Adrenal gland (tissue), 12 donors: Measurements from ENCODE around the gene VGLL4. TPM values are rescaled to one million over a fixed set of nuclear protein-coding genes. Genes with fewer than 3 reads are reported as not detected.

Experiments
- DNase-seq, 7 donors: peaks; one replicate each; pipeline ENCODE4 v3.0.0-alpha.2; 2019 to 2020
- H3K27ac ChIP-seq, 5 donors: fragments of 200-600 bp; sonication (generic) in 4 of 5; 1 replicate in 3 of 5; 2 replicates in 2 of 5; pipeline versions ENCODE4 v1.5.1 to v1.8.0; 2016 to 2020; ENCODE audit warnings: mild to moderate bottlenecking in 1 of 5
- H3K27me3 ChIP-seq: fragments of 200-600 bp; 2 replicates; pipeline ENCODE4 v1.8.0; 2021
- H3K36me3 ChIP-seq, 2 donors: fragments of 200-600 bp; replicated peaks in 1 of 2; 1 replicate in 1 of 2; 2 replicates in 1 of 2; pipeline versions ENCODE4 v1.5.1 to v1.8.0; 2018 to 2022
- H3K4me1 ChIP-seq, 2 donors: fragments of 200-600 bp; replicated peaks in 1 of 2; 1 replicate in 1 of 2; 2 replicates in 1 of 2; pipeline versions ENCODE4 v1.5.1 to v1.8.0; 2018 to 2021
- H3K4me3 ChIP-seq, 4 donors: fragments of 200-600 bp; sonication (generic) in 3 of 4; one replicate each; pipeline ENCODE4 v1.5.1; 2016 to 2018
- H3K9me3 ChIP-seq, 3 donors: fragments of 200-600 bp; sonication (generic) in 1 of 3; replicated peaks in 1 of 3; 1 replicate in 2 of 3; 2 replicates in 1 of 3; pipeline versions ENCODE4 v1.5.1 to v1.8.0; 2016 to 2021
- POLR2A ChIP-seq, 2 donors: fragments of 450-650 bp; IDR thresholded peaks; one replicate each; pipeline ENCODE4 v1.6.1; 2017; ENCODE audit warnings: antibody characterized with exemption in 2 of 2, mild to moderate bottlenecking in 2 of 2, moderate library complexity in 1 of 2
- WGBS, 4 donors: extraction: QIAGEN DNeasy Blood & Tissue Kit in 2 of 4; methylation state at CpG; one replicate each; pipeline versions ENCODE4 v1.1.5 to v1.1.7; 2013 to 2017; 5-methylcytosine and 5-hydroxymethylcytosine counted together
- intact Hi-C, 2 donors: fragments of 100-400 bp; cut with DNase I; formaldehyde crosslinking; loops; one replicate each; pipeline versions ENCODE4 v1.14.1 to v1.15.0; 2022 to 2023
- polyA plus RNA-seq, 3 donors: library from polyadenylated mRNA; stranded (reverse); fragments of 200-250 nt in 2 of 3; fragments of 350-450 nt in 1 of 3; fragmentation: Illumina TruSeq in 1 of 3; extraction: RNeasy Lipid Tissue Mini Kit (QIAGEN cat#74804) in 1 of 3; gene quantifications; one replicate each; pipeline ENCODE4 v1.2.3, GENCODE V29; 2013 to 2014
- total RNA-seq, 9 donors: library from RNA; depleted of rRNA in 4 of 9; stranded (reverse); fragments of >200 nt in 4 of 9; fragments of 120-200 nt in 1 of 9; fragmentation: NEBNext Ultra II Directional in 1 of 9; extraction: Animal tissue kit (Norgen Biotek cat#: 25700) in 1 of 9; gene quantifications; one replicate each; pipeline versions ENCODE4 v1.1.0 to v1.2.4, GENCODE V29; 2013 to 2023
- TF ChIP-seq, protein P1 (sequence below), 6 experiments: fragments of 450-650 bp in 4 of 6; fragments of 200-600 bp in 2 of 6; sonication (generic) in 1 of 6; IDR thresholded peaks; 1 replicate in 5 of 6; 2 replicates in 1 of 6; pipeline versions ENCODE4 v1.5.1 to v1.8.0; 2016 to 2021; ENCODE audit warnings: antibody characterized with exemption in 6 of 6, mild to moderate bottlenecking in 2 of 6, moderate library complexity in 1 of 6
- donor health status: healthy with polysubstance abuse.
- donor health status: Bipolar disorder and iron deficiency.
- donor health status: DM: yes; HTN: yes; CAD: no.
- donor health status: DM: no; HTN: no; CAD: no.
- donor health status: DM: no; HTN: no; CAD: no.
- donor health status: DM: yes; HTN: yes; CAD: no.

Gene VGLL4
- total and polyA plus RNA-seq, 12 donors: 38.3 to 153 (median 86.4) TPM

DNA sequence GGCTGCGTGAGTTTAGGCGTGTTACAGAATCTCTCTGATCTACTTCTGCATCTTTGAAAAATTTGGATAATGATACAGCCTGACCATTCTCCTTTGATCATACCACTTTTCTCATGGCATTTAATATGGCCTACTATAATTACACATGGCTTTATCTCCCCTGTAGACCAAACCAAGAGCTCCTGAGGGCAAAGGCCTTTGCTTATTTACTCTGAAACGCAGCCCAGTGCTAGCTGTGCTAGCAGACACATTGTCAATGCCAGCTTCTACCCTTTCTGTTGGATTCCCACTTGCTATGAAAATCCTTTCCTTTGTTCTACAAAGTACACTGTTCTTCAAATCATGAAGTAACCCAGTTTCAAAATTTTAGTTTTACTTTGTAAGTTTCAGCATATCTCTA is 16.5 kb upstream of the VGLL4 start:
- no peaks in the 10 kb centered on the region for H3K4me1 ChIP-seq
- H3K4me3 ChIP-seq: no peak overlapping the region
- TF ChIP-seq, protein P1, sequence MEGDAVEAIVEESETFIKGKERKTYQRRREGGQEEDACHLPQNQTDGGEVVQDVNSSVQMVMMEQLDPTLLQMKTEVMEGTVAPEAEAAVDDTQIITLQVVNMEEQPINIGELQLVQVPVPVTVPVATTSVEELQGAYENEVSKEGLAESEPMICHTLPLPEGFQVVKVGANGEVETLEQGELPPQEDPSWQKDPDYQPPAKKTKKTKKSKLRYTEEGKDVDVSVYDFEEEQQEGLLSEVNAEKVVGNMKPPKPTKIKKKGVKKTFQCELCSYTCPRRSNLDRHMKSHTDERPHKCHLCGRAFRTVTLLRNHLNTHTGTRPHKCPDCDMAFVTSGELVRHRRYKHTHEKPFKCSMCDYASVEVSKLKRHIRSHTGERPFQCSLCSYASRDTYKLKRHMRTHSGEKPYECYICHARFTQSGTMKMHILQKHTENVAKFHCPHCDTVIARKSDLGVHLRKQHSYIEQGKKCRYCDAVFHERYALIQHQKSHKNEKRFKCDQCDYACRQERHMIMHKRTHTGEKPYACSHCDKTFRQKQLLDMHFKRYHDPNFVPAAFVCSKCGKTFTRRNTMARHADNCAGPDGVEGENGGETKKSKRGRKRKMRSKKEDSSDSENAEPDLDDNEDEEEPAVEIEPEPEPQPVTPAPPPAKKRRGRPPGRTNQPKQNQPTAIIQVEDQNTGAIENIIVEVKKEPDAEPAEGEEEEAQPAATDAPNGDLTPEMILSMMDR (IDR thresholded peaks at IDR 0.05): no peak
- TF ChIP-seq POLR2A (IDR thresholded peaks at IDR 0.05): no peak
- intact Hi-C loops: no loop called here
- 56 to 81% (median 60%) methylated on average over 3 of the region's 3 CpGs for WGBS, 4 donors
- no peaks in the 10 kb centered on the region for H3K36me3 ChIP-seq
- H3K27me3 ChIP-seq: no peaks in the 10 kb centered on the region
- DNase-seq: no peak
- no peak overlapping the region for H3K27ac ChIP-seq
- no peaks in the 10 kb centered on the region for H3K9me3 ChIP-seq

DNA sequence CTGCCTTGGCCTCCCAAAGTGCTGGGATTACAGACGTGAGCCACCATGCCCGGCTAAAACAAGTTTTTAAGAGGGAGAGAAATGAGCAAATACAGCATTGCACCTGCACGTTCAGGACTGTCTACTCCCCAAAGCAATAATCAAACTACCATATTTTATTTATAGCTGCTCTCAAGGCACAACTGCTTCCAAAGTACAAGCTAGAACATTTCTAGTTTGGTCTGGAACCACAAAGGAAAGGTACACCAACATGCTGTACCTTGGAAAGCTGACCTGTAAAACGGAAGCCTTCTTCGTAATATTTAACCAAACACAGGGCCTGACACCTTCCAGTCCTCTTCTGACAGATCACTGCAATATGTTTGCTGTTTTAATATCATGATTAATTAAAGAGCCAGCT is 14.5 kb upstream of the VGLL4 start:
- no peak for TF ChIP-seq POLR2A (IDR thresholded peaks at IDR 0.05)
- TF ChIP-seq, protein P1 (IDR thresholded peaks at IDR 0.05): no peak
- intact Hi-C loops: loop anchor here (5.0 to 10.0 kb wide), 4 partner anchors 57 to 281 kb away; no protein-coding TSS in a partner anchor
- Histone ChIP-seq H3K27ac (no peak overlapping the region), H3K4me1 (no peaks in the 10 kb centered on the region), H3K27me3 (no peaks in the 10 kb centered on the region), H3K4me3 (no peak overlapping the region), H3K9me3 (no peaks in the 10 kb centered on the region), H3K36me3 (no peaks in the 10 kb centered on the region)
- no peak for DNase-seq
- WGBS, 4 donors: 69 to 74% (median 70%) methylated on average over 5 of the region's 5 CpGs

DNA sequence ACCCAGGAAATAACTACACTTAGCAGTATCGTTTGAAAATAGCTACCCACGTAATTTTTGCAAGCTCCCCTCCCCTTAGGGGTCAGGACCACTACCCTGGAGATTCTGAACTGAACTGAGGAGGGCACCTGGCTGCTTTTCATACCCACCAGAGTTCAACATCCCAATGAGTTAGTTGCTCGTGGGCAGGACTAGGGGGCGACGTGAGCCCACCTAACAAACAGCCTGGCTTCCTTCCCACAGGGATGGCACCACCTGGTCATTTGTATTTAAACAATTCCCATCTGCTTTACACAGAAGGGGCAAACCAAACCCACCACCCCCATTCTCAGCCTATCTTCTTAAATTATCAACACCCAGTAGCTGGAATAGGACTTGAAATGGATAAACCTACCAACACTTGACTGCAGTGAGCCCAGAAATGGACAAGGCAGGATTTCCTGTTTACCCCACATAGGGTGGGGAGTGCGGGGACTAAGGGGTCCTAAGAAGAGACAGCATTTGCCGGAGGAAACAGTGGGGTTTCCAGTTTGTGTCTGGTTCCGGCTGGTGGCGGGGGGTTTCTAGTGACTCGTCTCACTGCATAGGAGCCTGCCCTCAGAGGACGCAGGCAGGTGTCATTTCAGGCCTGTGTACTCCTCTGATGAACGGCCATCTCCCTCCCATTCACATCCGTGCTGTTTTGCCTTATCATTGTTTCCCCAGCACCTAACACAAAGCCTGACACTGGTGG is 11.6 kb upstream of the VGLL4 start:
- 71 to 79% (median 75%) methylated on average over 13 of the region's 13 CpGs for WGBS, 4 donors
- TF ChIP-seq, protein P1 (IDR thresholded peaks at IDR 0.05): no peak
- no peak for TF ChIP-seq POLR2A (IDR thresholded peaks at IDR 0.05)
- no peak overlapping the region for H3K4me3 ChIP-seq
- H3K9me3 ChIP-seq: no peaks in the 10 kb centered on the region
- no peak overlapping the region for H3K27ac ChIP-seq
- intact Hi-C loops: loop anchor here (5.0 to 10.0 kb wide), 4 partner anchors 59 to 278 kb away; no protein-coding TSS in a partner anchor
- no peaks in the 10 kb centered on the region for H3K36me3 ChIP-seq
- no peaks in the 10 kb centered on the region for H3K27me3 ChIP-seq
- no peak for DNase-seq
- no peaks in the 10 kb centered on the region for H3K4me1 ChIP-seq

- intact Hi-C loops: loop anchor here (5.0 to 10.0 kb wide), 4 partner anchors 61 to 277 kb away; no protein-coding TSS in a partner anchor
- DNase-seq: no peak
- TF ChIP-seq, protein P1 (IDR thresholded peaks at IDR 0.05): no peak
- TF ChIP-seq POLR2A (IDR thresholded peaks at IDR 0.05): no peak
- Histone ChIP-seq H3K9me3 (no peaks in the 10 kb centered on the region), H3K36me3 (no peaks in the 10 kb centered on the region), H3K27ac (no peak overlapping the region), H3K4me3 (no peak overlapping the region), H3K4me1 (no peaks in the 10 kb centered on the region), H3K27me3 (no peaks in the 10 kb centered on the region)
- 84 to 88% (median 88%) methylated on average over 4 of the region's 4 CpGs for WGBS, 4 donors
Measured at GRCh38 chr3:11654166-11654565, 10.5 kb upstream of the VGLL4 start.
